IPS-NIHi7 (cell line): ENCODE data around the gene BRIP1.

Experiments
- DNase-seq: peaks from one replicate; pipeline ENCODE4 v3.0.0; 2012; ENCODE audit warnings: mixed read lengths; ENCODE audit errors: extremely low spot score

Gene BRIP1

DNA sequence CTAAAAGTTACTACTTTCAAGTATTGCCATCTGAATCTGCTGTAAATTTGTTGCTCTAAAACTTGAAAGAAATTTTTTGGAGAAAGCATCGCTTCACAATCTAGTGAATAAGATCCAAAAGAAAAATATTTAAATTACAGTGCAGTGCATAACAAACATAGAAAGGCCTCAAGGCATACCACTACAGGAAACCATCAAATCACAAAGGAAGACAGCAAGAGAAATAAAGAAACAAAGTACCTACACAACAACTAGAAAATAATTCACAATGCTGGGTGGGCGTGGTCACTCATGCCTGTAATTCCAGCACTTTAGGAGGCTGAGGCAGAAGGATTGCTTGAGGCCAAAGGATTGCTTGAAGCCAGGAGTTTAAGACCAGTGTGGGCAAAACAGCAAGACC lies 104.9 kb downstream of the BRIP1 start:
- DNase-seq, result no peak

DNA sequence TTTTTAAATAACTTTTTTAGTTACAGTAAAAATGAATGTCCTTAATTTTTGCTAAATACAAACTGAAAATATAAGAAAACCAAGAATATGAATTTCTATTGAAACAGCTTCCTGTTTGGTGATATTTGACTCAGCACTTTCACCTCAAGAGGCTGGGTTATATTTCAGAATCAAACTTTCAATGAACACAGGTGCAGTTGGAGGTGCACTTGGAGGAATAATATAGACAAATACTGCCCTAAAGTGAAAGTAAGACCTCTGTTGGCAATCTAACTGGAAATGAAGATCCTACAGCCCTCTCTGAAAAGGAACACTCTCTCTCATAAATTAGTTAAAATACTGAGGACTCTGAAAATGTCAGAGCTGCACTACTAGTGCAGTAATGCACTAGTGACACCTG lies 106.2 kb downstream of the BRIP1 start:
- DNase-seq, result no peak

DNA sequence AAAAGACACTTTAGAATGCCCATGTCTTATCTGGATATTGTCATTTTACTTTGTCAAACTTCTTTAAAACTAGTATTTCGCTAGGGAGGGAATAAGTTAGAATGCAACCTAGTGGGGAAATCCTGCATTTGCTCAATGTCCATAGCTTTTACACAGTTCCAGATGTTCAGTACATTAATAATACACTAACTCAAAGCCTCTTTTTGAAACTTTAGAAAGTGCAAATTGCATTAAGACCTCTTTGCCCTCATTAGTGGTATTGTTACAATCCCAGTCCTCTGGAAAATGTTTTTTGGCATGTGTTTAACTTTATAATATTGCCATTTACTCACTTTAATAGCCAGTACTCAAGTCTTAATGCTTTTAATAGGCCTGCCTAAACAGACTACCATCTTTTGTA lies 106.8 kb downstream of the BRIP1 start:
- no peak for DNase-seq

DNA sequence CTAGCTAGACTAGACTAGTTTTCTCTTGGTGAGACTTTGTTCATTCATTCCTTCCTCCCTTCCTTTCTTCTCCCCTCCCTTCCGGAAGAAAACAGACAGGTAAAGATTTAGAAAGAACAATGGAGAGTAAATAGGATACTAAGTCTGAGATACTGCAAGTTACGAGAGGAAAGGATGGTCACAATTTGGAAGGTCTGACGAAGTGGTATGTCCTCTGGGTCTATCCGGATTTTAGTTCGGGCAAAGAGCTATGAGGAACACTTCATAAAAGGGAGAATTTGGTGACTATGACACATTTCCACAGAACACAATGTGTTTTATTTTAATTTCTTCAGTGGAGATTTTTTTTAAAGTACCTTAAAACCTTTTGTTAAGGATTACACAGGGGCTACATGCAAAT lies 107.7 kb downstream of the BRIP1 start:
- DNase-seq, result no peak

DNA sequence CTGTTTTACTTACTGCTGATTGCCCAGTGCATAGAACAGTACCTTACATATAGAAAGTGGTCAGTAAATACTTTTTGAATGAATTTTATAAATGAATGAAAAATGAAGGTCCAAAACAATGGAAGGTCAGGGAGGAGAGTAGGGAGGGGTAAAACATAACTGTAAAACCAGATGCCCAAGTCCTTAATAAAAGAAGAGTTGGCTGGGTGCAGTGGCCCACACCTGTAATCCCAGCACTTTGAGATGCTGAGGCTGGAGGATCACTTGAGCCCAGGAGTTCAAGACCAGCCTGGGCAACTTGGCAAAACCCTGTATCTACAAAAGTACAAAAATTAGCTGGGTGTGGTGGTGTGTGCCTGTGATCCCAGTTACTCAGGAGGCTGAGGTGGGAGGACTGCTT lies 108.2 kb downstream of the BRIP1 start:
- DNase-seq, result no peak

DNA sequence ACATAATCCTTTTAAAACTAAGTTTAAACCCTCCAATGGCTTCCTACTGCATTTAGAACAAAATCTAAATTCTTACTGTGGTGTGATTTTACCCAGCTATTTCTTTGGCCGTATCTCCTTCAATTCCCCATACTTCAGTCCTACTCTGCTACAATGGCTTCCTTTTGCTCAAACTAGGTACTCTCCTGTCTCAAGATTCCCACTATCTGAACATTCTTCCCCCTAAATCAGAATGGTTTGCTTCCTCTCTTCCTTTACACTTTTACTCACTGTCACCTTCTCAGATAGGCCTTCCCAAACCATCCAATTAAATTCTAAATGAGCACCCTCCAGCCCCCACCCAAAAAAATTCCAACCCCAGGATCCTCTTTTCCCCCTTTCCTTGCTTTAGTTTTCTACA lies 109.2 kb downstream of the BRIP1 start:
- DNase-seq, result no peak

DNA sequence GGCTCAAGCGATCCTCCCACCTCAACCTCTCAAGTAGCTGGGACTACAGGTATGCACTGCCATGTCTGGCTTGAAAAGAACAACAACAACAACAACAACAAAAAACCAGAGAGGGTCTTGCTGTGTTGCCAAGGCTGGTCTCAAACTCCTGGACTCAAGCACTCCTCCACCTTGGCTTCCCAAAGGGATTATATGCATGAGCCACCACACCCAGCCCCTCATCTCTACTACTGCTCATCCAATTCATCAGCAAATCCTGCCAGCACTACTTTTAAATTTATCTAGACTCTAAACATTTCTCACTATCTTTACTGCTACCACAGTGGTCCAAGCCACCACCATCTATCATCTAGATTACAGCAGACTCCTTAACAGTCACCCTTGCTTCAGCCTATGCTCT lies 109.6 kb downstream of the BRIP1 start:
- no peak for DNase-seq

DNA sequence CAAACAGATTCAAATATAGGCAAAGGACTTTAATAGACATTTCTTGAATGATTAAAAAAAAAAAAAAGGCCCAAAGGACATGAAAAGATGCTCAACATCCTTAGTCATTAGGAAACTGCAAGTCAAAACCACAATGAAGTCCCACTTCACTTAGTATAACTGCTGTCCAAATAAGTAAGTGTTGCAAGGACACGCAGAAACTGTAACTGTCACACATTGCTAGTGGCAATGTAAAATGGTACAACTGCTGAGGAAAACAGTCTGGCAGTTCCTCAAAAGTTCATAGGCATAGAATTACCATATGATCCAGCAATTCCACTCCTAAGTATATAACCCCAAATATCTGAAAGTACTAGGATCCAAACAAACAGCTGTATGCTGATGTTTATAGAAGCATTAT lies 112.7 kb downstream of the BRIP1 start:
- DNase-seq, result no peak

DNA sequence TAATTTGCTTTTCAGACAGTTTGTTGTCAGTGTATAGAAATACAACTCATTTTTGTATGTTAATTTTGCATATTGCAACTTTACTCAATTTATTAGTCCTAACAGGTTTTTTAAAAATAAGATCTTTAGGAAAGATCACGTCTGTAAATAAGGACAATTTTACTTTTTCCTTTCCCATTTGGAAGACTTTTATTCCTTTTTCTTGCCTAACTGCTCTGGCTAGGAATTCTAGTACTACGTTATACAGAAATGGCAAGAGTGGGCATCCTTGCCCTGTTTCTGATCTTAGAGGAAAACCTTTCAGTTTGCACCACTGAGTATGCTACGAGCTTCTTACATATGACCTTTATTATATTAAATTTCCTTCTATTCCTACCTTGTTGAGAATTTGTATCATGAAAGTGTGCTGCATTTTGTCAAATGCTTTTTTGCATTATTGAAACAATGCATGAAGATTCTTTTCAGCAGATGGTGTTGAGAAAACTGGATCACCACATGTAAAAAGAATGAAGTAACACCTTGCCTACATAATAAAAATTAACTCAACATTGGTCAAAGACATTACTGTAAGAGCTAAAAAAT lies 113.4 kb downstream of the BRIP1 start:
- no peak for DNase-seq

DNA sequence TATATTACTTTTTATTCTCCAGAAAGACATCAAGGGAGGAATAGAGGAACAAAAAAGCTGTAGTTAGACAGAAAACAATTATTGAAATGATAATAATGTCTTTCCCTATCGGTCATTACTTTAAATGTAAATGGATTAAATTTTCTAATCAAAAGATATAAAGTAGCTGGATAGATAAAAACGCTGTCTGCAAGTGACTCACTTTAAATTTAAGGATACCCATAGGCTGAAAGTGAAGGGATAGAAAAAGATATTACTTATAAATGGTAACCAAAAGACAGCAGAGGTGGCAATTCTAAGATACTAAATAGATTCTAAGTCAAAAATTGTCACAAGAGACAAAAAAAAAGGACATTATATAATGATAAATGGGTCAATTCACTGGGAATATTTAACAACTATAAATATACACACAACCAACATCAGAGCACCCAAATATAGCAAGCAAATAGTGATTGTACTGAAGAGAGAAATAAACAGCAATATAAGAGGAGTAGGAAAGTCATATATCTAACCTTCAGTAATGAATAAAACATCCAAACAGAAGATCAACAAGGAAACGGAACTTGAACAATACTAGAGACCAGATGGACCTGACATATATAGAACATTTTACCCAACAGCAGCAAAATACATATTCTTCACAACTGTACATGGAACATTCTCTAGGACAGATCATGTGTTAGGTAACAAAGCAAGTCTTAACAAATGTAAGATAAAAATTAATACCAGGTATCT lies 116.9 kb downstream of the BRIP1 start:
- DNase-seq, result no peak

DNA sequence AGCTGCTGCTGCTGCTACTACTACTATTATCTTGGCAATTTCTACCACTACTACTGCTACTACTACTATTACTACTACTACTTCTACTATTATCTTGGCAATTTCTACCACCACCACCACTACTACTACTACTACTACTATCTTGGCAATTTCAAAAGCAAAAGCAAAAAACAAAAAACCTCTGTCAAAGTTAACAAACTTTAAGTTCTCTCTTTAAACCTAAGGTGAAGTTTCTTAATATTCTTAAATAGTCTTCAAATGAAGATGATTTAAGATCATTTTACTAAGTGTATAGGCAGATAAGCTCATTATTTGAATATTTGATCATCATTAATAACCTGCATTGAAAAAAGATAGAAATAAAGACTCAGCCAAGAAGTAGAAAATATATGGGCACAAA lies 118.5 kb downstream of the BRIP1 start:
- DNase-seq, result no peak

DNA sequence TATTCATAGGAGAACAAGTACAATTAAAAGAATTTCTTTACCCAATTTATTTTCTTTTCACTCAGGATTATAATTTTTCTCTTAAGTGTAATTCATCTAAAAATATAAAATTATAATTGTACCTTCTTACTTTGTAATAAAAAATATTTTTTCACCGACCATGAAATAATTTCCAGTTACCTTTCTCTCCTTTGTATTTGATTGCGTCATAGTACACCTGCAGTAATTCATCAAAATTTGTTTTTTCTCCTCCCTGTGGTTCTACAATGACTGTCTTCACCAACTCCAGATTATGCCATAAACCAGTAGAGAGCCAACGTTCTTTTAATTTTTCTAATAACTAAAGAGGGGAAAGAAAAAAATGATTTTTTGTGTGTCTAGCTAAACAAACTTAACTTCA lies 119.1 kb downstream of the BRIP1 start:
- no peak for DNase-seq

DNA sequence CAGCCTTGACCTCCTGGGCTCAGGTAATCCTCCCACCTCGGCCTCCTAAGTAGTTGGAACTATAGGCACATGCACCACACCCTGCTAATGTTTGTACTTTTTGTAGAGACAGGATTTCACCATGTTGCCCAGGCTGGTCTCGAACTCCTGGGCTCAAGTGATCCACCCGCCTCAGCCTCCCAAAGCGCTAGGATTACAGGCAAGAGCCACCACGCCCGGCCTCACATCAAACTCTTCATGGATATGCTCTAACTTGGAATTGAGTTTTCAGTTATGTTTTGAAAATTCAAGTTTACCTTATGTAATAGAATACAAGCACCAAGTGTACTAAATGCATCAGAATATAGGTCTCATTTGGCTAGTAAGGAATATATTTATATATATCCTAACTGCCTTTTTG lies 119.6 kb downstream of the BRIP1 start:
- DNase-seq, result no peak

DNA sequence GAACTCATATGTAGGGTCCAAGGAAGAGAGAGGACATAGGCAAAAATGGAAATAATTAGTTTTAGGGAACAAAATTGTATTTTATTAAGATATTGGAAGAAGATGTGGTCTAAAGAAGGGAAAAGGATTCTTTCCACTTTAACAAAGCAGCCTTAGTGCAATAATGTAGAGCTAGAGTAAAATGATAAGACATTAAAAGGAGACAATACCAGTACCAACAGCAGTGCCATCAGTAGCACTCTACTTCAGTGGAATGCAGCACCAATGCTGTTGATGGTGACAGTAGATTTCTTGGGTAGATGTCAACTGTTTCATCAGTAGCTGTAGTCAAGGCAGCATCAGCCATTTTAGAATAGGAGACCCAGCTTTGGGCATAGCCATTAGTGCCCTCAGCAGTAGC lies 124.3 kb downstream of the BRIP1 start:
- DNase-seq, result no peak

DNA sequence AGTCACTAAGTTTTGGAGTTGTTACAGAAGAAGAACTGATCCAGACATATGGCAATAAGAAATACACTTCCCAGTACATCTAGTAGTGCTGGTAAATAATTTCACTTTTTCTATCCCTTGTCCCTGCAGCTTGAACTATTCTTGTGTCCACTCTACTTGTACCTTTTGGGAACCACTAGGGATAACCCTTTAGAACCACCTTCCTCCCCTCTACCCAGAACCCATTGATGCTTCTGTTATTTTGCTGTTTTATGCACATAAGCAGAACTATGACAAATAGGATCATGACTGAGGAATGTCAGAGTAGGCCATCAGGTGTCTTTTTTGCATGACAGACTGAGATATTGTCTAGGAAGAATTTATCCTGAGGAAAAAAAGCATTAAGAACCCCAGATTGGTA lies 125.1 kb downstream of the BRIP1 start:
- no peak for DNase-seq

DNA sequence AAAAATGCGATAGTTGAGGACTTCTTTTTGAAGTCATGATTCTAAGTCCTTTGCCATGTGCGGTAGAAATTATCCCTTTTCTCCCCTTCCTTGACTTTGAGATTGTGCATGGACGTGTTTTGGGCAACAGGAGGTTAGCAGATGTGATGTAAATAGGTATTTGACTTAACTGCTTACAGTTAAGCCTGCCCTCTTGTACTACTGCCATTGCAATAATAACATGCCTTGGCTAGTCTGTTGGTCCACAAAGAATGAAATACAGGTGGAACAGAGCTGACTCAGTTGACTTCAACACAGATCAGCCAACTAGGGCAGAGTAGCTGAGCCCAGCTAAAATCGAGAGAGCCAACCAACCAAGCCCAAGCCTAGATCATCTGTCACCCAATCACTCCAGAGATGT lies 125.5 kb downstream of the BRIP1 start:
- DNase-seq, result no peak

DNA sequence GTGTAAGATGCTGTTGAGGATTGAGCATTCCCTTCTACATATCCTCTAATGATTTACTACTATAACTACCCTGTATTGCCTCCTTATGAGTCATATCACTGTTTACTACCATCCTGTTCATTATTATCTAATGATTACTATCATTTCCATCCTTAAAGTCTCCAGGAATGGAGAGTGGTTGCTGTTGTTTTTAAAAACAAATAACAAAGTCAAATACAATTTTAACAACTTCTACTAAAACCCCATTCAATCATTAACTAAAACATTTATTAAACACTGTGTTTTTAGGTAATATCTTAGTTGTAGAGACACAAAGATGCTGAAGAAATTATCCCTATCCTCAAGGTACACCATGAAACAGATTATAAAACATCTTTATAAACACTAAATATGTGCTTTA lies 126.9 kb downstream of the BRIP1 start:
- DNase-seq, result no peak

DNA sequence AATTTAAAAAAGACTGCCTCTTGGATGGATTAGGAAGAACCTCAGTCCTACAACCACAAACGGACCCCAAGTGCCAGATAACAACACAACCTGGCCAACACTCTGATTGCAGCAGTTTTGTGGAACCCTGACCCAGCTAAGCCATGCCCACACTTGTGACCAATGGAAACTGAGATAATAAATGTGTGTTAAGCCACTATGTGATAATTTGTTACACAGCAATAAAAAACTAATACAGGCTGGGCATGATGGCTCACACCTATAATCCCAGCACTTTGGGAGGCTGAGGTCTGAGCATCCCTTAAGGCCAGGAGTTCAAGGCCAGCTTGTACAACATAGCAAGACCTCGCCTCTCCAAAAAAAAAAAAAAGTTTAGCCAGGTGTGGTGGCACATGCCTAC lies 127.5 kb downstream of the BRIP1 start:
- no peak for DNase-seq

DNA sequence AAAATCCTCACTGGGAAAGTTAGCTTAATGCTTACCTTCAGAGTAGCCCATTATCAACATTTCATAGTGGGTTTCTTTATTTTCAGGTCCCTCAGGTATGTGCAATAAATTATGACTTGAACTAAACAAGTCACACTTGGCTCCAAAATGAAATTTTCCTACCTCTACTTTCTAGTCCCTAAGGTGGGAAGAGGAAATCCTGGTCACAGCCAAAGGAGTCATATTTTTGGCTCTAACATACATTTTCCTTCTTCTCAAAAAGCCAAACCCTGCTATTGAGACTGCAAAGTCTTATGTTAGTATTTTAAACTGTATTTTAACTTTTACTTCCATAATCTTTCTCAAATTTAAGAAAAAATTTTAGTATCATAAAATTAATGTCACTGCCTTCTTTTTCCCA lies 128.9 kb downstream of the BRIP1 start:
- no peak for DNase-seq

DNA sequence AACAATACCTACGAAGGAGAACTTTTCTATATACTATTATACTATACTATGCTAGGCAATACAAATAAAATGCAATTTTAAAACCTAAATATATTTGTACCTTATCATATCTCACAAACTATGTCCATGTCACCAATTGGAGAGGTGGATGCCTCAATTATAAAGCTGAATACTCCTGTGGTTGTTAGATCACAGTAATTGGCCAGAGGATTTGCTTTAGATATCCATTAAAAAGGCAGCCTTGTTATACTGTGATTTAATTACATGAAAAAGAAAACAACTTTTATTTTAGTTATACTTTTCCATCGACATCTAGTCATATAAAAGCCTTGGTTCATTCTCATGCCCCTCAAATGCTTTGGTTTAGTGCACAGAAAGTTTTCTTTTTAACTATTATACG lies 129.3 kb downstream of the BRIP1 start:
- no peak for DNase-seq

DNA sequence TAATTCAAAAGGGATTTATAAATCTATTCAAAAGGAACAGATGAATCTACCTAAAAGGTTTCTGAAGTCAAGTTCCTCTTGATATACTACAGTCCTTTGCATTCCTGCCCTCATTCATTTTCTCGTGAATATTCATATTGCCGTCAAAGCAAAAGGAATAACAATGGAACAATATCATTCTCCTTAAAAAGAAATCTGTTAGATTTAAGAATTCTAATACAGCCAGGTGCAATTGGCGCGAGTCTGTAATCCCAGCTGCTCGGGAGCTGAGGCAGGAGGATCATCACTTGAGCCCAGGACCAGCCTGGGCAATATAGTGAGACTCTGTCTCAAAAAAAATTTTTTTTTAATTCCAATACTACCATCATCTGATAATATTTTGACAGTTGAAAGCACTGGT lies 130.3 kb downstream of the BRIP1 start:
- no peak for DNase-seq

DNA sequence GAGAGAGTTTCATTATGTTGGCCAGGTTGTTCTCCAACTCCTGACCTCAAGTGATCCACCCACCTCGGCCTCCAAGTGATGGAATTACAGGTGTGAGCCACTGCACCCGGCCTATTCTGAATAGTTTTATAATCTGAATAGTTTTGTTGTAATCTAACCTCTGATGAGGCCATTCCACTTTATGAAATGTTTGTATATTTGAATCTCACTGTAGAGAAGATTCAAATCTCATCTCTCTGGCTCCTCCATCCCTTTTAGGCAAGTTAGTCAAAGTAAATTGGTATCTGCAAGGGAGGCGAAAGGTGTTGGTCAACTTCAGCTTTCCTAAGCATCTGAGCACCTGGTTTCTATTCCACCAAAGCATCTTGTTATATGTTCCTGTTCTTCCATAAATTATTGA lies 131.2 kb downstream of the BRIP1 start:
- no peak for DNase-seq

DNA sequence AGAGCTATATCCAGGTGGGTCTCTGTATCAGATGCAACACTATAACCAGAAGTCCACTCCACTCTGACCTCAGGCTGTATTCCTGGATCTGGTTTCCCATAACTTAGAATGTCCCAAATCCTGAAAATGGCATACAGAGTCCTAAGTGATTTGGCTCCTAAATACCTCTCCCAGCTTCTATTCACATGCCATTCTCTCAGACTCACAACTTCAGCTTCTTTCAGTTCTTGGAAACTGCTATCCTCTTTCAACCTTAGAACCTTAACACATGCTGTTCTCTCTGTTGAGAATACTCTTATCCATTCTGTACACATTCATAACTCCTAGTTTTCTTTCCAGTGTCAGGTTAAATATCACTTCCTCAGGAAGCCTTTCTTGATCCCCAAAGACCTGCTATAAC lies 132.0 kb downstream of the BRIP1 start:
- DNase-seq, result no peak

DNA sequence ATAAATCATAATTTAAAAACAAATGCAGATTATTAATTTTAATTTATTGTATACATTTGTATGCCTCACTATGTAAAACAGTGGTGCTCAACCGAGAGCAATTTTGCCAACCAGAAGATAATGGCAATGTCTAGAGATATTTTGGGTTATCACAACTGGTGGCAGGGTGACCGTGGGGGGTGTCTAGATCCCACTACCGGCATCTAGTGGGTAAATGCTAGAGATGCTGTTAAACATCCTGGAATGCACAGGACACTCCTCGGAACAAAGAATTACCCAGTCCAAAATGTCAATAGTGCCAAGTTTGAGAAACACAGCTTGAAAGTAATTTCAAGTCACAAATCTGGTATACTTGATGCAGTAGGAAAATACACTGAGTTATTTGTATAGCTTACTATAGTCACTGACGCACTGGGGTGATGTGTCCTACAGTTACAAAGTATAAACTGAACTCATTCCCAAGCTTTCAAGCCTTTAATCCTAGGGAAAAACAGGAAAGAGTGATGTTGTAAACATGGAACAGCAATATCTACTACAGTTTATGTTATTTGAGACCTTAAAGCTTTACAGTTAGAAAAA lies 133.5 kb downstream of the BRIP1 start:
- peak; percentile 10 for DNase-seq
